GM21360 (cell line): ENCODE results near the gene NMS.

Experiments
- ATAC-seq: cut with Tn5 transposase; IDR thresholded peaks from one replicate; pipeline ENCODE4 v1.9.1; 2021; ENCODE audit warnings: mild to moderate bottlenecking, moderate library complexity; ENCODE audit not compliant: unreplicated experiment

The NMS gene

GRCh38 chr2:100484390-100484789 lies 14.1 kb downstream of the NMS start:
- no peak for ATAC-seq

DNA sequence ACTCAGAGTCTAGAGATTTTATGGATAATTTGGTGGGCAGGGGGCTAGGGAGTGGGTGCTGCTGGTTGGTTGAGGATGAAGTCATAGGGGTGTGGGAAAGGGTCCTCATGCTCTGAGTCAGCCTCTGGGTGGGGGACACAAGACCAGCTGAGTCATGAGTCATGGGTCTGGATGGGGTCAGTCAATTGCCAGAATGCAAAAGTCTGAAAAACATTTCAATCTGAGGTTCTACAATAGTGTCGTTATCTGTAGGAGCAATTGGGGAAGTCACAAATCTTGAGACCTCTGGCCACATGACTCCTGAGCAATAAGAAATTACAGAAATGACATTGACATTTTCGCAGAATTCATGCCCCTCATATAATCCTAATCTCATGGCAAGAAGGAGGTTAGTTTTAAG lies 15.1 kb downstream of the NMS start:
- no peak for ATAC-seq

GRCh38 chr2:100494712-100495111 lies 24.4 kb downstream of the NMS start:
- ATAC-seq = no peak

GRCh38 chr2:100502782-100503181 lies 32.5 kb downstream of the NMS start:
- ATAC-seq = no peak

DNA sequence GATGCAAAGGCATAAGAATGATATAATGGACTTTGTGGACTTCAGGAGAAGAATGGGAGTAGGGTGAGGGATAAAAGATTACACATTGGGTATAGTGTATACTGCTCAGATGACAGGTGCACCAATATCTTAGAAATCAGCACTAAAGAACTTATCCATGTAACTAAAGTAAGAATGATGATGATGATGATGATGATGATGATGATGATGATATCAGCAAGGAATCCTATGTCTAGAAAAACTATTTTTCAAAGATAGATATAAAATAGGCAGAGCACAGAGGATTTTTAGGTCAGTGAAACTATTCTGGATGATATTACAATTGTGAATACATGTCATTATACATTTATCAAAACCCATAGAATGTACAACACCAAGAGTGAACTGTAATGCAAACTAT lies 34.3 kb downstream of the NMS start:
- ATAC-seq = no peak

DNA sequence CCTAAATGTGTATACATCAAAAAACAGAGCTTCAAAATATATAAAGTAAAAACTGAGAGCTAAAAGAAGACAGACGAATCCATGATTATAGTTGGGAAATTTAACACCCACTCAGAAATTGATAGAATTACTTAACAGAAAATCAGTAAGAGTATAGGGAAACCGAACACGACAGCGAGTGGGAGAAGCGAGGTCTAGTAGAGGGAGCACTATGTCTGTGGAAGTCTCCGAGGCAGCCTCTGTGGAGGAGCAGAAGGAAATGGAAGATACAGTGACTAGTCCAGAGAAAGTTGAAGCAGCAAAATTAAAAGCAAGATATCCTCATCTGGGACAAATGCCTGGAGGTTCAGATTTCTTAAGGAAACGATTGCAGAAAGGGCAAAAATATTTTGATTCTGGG lies 38.8 kb downstream of the NMS start:
- ATAC-seq = no peak

DNA sequence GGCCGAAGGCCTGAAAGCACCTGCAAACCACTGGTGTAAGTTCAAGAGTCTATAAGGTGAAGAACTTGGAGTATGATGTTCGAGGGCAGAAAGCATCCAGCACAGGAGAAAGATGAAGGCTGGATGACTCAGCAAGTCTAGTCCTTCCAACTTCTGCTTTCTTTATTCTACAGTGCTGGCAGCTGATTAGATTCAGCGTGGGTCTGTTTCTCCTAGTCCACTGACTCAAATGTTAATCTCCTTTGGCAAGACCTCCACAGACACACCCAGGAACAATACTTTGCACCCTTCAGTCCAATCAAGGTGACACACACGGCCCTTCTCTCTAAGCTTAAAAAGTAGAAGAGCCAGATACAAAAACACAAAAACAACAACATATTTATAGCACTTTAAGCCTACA lies 43.4 kb downstream of the NMS start:
- no peak for ATAC-seq

- ATAC-seq = no peak
These were observed 47.3 kb downstream of the NMS start for GRCh38 chr2:100517556-100517955.

DNA sequence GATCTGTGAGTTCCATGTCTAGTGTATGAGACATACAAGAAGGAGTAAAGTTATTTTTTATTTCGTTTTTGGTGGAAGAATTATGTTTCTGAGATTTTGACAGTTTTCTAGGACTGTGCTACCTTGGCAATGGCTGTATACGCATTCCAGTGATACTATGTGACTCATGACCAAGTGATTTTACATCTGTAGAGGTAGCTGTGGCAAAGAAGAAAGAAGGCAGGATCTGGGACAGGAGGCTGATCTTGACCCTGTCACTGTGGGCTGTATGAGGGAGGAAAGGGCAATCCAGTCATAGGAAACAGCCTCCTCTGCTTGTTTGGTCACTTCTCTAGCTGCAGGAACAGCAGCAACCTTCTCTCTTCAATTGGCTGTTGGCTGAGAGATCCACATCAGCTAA lies 48.5 kb downstream of the NMS start:
- no peak for ATAC-seq

DNA sequence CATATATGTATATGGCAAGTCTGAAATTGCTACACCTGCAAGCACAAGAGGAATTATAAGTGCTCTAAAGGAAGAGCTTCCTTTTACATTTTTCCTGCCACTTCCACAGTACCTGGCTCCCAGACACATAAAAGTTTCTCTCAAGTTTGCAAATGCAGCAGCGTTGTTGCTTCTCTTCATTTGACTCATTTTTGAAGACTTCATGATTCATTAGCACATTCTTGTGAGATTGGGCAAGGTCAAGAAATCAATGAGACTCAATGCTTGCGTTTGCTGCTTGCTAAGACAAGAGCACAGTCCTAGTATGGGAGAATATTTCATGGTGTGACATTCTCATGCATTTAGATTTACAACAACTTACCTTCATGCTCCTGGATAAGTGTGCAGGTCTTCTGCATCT lies 49.9 kb downstream of the NMS start:
- ATAC-seq = no peak

- ATAC-seq = no peak
These were observed 52.1 kb downstream of the NMS start for GRCh38 chr2:100522430-100522829.

GRCh38 chr2:100524331-100524730 lies 54.0 kb downstream of the NMS start:
- ATAC-seq = no peak

- no peak for ATAC-seq
These were observed 56.6 kb downstream of the NMS start for GRCh38 chr2:100526868-100527267.

DNA sequence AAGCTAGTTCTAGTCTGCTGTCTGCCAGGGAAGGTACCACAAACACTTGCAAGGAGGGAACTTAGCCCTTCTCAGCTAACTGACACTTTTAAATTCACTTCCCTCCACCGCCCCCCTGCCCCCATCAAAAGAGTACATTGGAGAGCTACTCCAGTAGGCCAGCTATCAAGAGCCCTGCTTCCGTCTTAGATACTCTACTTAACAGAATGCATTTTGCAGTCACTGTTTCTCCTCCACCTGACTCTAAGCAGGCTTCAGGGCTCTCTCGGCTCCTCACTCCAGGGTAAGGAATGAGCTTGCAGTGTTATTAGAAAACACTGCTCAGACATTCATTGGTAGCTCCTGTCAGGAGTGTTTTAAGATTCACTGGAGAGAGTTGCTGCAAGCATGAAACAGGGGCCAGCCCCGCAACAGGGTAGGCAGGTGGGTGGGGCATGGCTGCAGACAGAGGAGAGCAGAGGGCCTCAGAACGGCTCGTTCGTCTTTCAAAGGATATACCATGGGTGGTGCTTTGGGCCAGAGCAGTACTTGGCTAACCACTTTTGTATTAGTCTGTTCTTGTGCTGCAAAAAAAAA lies 57.2 kb downstream of the NMS start:
- no peak for ATAC-seq

DNA sequence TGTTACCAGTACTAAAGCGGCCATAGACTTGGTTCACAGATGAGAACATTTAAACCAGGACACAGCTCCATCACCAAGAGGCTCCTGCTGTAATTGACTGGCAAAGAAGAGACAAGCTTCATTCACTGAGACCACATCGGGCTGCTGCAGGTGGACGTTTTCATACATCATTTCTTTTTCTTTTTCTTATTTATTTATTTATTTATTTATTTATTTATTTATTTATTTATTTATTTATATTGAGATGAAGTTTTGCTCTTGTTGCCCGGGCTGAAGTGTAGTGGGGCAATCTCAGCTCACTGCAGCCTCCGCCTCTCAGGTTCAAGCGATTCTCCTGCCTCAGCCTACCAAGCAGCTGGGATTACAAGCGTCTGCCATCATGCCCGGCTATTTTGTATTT lies 58.9 kb downstream of the NMS start:
- ATAC-seq = no peak

DNA sequence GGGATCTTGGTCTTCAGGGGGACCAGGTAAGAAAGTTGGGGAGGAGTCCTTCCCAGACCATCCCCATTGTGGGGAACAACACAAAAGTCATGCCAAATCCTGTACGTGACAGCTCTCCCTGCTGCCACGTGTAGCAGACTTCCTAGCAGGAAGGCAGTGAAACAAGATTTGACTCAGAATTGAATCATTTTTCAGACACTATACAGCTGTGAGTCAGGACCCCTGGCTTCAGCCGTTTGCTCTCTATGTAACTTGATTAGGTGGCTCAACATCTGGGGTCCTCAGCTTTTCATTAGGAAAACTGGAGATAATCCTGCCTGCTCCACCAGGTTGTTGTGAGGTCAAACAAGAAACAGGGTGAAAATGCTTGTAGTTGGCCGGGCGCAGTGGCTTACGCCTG lies 59.6 kb downstream of the NMS start:
- ATAC-seq = no peak
